Right atrium auricular region (tissue), 2 donors: ENCODE results near the gene NEU2. TPM values are rescaled to one million over a fixed set of nuclear protein-coding genes. Genes with fewer than 3 reads are reported as not detected.

Source experiments
- DNase-seq: peaks from one replicate; pipeline ENCODE4 v3.0.0-alpha.2; 2019; ENCODE audit warnings: low spot score
- H3K27ac ChIP-seq, 2 donors: fragments of 200-600 bp; sonication (generic); 1 replicate in 1 of 2; 2 replicates in 1 of 2; pipeline ENCODE4 v1.5.1; 2016 to 2019
- H3K27me3 ChIP-seq, 2 donors: fragments of 200-600 bp; sonication (generic); one replicate each; pipeline versions ENCODE4 v1.5.1 to v1.6.0; 2017 to 2019
- H3K36me3 ChIP-seq: fragments of 200-600 bp; sonication (generic); one replicate; pipeline ENCODE4 v1.5.1; 2016
- H3K4me1 ChIP-seq, 2 donors: fragments of 200-600 bp; sonication (generic); one replicate each; pipeline versions ENCODE4 v1.5.1 to v1.6.0; 2017 to 2019
- H3K4me3 ChIP-seq, 2 donors: fragments of 200-600 bp; sonication (generic); 1 replicate in 1 of 2; 2 replicates in 1 of 2; pipeline ENCODE4 v1.5.1; 2017 to 2019; ENCODE audit warnings: mild to moderate bottlenecking in 1 of 2, moderate library complexity in 1 of 2
- H3K9me3 ChIP-seq, 2 donors: fragments of 200-600 bp; sonication (generic); one replicate each; pipeline ENCODE4 v1.5.1; 2019
- CTCF ChIP-seq, 2 donors: fragments of 200-600 bp; sonication (generic); IDR thresholded peaks; one replicate each; pipeline ENCODE4 v1.5.1; 2019; ENCODE audit warnings: antibody characterized with exemption in 2 of 2
- total RNA-seq, 2 donors: library from RNA; depleted of rRNA; stranded (reverse); fragments of >200 nt; gene quantifications; one replicate each; pipeline ENCODE4 v1.1.0, GENCODE V29; 2016

Gene NEU2
- total RNA-seq, 2 donors from 2014 or later = not detected

- H3K9me3 ChIP-seq = peaks cover 0 to 10% of the 10 kb centered on the region in 2 donors
- no peak overlapping the region for H3K27ac ChIP-seq
- H3K4me1 ChIP-seq = peaks cover 0 to 7% of the 10 kb centered on the region in 2 donors
- TF ChIP-seq CTCF (IDR thresholded peaks at IDR 0.05) = no peak
- no peaks in the 10 kb centered on the region for H3K27me3 ChIP-seq
- DNase-seq = no peak
- H3K36me3 ChIP-seq = no peaks in the 10 kb centered on the region
- no peak overlapping the region for H3K4me3 ChIP-seq
Measured at GRCh38 chr2:233068762-233069418, 36.4 kb downstream of the NEU2 start.

GRCh38 chr2:233072838-233073237, 40.4 kb downstream of the NEU2 start:
- Histone ChIP-seq H3K27me3 (no peaks in the 10 kb centered on the region), H3K4me3 (no peak overlapping the region), H3K4me1 (peaks cover 0 to 15% of the 10 kb centered on the region in 2 donors), H3K9me3 (peaks cover 0 to 10% of the 10 kb centered on the region in 2 donors), H3K36me3 (no peaks in the 10 kb centered on the region), H3K27ac (no peak overlapping the region)
- no peak for DNase-seq
- no peak for TF ChIP-seq CTCF (IDR thresholded peaks at IDR 0.05)

GRCh38 chr2:233074106-233074505, 41.6 kb downstream of the NEU2 start:
- no peak for TF ChIP-seq CTCF (IDR thresholded peaks at IDR 0.05)
- Histone ChIP-seq H3K36me3 (no peaks in the 10 kb centered on the region), H3K27me3 (no peaks in the 10 kb centered on the region), H3K4me1 (peaks cover 0 to 16% of the 10 kb centered on the region in 2 donors), H3K27ac (no peak overlapping the region), H3K4me3 (no peak overlapping the region), H3K9me3 (peaks cover 0 to 10% of the 10 kb centered on the region in 2 donors)
- no peak for DNase-seq

- TF ChIP-seq CTCF (IDR thresholded peaks at IDR 0.05) = no peak
- H3K27ac ChIP-seq = no peak overlapping the region
- peaks cover 0 to 24% of the 10 kb centered on the region in 2 donors for H3K4me1 ChIP-seq
Measured at GRCh38 chr2:233075141-233075965, 42.9 kb downstream of the NEU2 start.

GRCh38 chr2:233075966-233076339, 43.5 kb downstream of the NEU2 start:
- H3K4me1 ChIP-seq = peaks cover 0 to 24% of the 10 kb centered on the region in 2 donors
- TF ChIP-seq CTCF (IDR thresholded peaks at IDR 0.05) = no peak
- H3K27ac ChIP-seq = no peak overlapping the region
- H3K9me3 ChIP-seq = peaks cover 0 to 10% of the 10 kb centered on the region in 2 donors
- no peaks in the 10 kb centered on the region for H3K27me3 ChIP-seq
- H3K4me3 ChIP-seq = no peak overlapping the region
- no peaks in the 10 kb centered on the region for H3K36me3 ChIP-seq
- DNase-seq = no peak

More at GRCh38 chr2:233075141-233075965, 42.9 kb downstream of the NEU2 start:
- H3K9me3 ChIP-seq = peaks cover 0 to 10% of the 10 kb centered on the region in 2 donors
- DNase-seq = no peak
- no peaks in the 10 kb centered on the region for H3K36me3 ChIP-seq
- no peaks in the 10 kb centered on the region for H3K27me3 ChIP-seq
- no peak overlapping the region for H3K4me3 ChIP-seq
